HAP-1 (cell line): ENCODE measurements around the gene PTTG1IP.

Experiments
- DNase-seq, 2 experiments: peaks; one replicate each; pipeline ENCODE4 v3.0.0-alpha.2; 2016 to 2020; ENCODE audit warnings: low spot score in 2 of 2
- H3K27me3 ChIP-seq: fragments of 250-450 bp; sonication (Bioruptor Pico); 2 replicates; pipeline ENCODE4 v1.5.1; 2020; ENCODE audit warnings: low read depth, mild to moderate bottlenecking, moderate library complexity
- H3K36me3 ChIP-seq: fragments of 250-450 bp; sonication (Bioruptor Pico); replicated peaks from 2 replicates; pipeline ENCODE4 v1.5.1; 2020; ENCODE audit warnings: mild to moderate bottlenecking
- H3K4me1 ChIP-seq: fragments of 250-450 bp; sonication (Bioruptor Pico); 2 replicates; pipeline ENCODE4 v1.5.1; 2020; ENCODE audit warnings: mild to moderate bottlenecking
- H3K4me3 ChIP-seq: fragments of 250-450 bp; sonication (Bioruptor Pico); 2 replicates; pipeline ENCODE4 v1.5.1; 2020; ENCODE audit warnings: mild to moderate bottlenecking, moderate library complexity
- H3K9me3 ChIP-seq: fragments of 250-450 bp; sonication (Bioruptor Pico); 2 replicates; pipeline ENCODE4 v1.5.1; 2020; ENCODE audit warnings: mild to moderate bottlenecking, moderate library complexity
- in situ Hi-C: fragments of 300-500 bp; cut with MboI; formaldehyde crosslinking; loops from 3 replicates; pipeline ENCODE4 v1.14.3; 2020; ENCODE audit warnings: low sequenced_read_pairs, inconsistent platforms, mixed read lengths

Gene PTTG1IP

GRCh38 chr21:44875316-44875700, 1.8 kb upstream of the PTTG1IP start:
- in situ Hi-C loops, result no loop called here
- no peak for DNase-seq
- H3K36me3 ChIP-seq, result no peaks in the 10 kb centered on the region
- H3K27me3 ChIP-seq, result no peaks in the 10 kb centered on the region
- H3K4me1 ChIP-seq, result peaks cover 14% of the 10 kb centered on the region
- peaks cover 9% of the 10 kb centered on the region; the same call in 1 of the 2 replicates for H3K9me3 ChIP-seq
- H3K4me3 ChIP-seq, result no peak overlapping the region

- no peaks in the 10 kb centered on the region for H3K36me3 ChIP-seq
- peaks cover 9% of the 10 kb centered on the region; the same call in 1 of the 2 replicates for H3K9me3 ChIP-seq
- H3K4me1 ChIP-seq, result peaks cover 14% of the 10 kb centered on the region
- DNase-seq, result no peak
- no peaks in the 10 kb centered on the region for H3K27me3 ChIP-seq
- H3K4me3 ChIP-seq, result peak overlapping the region; percentile 76
- in situ Hi-C loops, result no loop called here
These were observed 1.2 kb upstream of the PTTG1IP start for GRCh38 chr21:44874497-44875315.

- DNase-seq, result no peak
- in situ Hi-C loops, result no loop called here
- peak overlapping the region; percentile 76 for H3K4me3 ChIP-seq
- peaks cover 14% of the 10 kb centered on the region for H3K4me1 ChIP-seq
- H3K27me3 ChIP-seq, result no peaks in the 10 kb centered on the region
- H3K9me3 ChIP-seq, result peaks cover 9% of the 10 kb centered on the region; the same call in 1 of the 2 replicates
- no peaks in the 10 kb centered on the region for H3K36me3 ChIP-seq
These were observed 678 bp upstream of the PTTG1IP start for GRCh38 chr21:44874240-44874496.

GRCh38 chr21:44872649-44873355, 688 bp downstream of the PTTG1IP start:
- peaks cover 14% of the 10 kb centered on the region for H3K4me1 ChIP-seq
- H3K9me3 ChIP-seq, result peaks cover 9% of the 10 kb centered on the region; the same call in 1 of the 2 replicates
- in situ Hi-C loops, result no loop called here
- H3K36me3 ChIP-seq, result no peaks in the 10 kb centered on the region
- no peaks in the 10 kb centered on the region for H3K27me3 ChIP-seq
- H3K4me3 ChIP-seq, result peak overlapping the region; percentile 76
- peak in 1 of 2 experiments; percentile 27 for DNase-seq

GRCh38 chr21:44872323-44872648, 1.2 kb downstream of the PTTG1IP start:
- no peaks in the 10 kb centered on the region for H3K27me3 ChIP-seq
- in situ Hi-C loops, result no loop called here
- H3K4me3 ChIP-seq, result peak overlapping the region; percentile 76
- H3K36me3 ChIP-seq, result no peaks in the 10 kb centered on the region
- DNase-seq, result no peak
- H3K9me3 ChIP-seq, result peaks cover 9% of the 10 kb centered on the region; the same call in 1 of the 2 replicates
- peaks cover 14% of the 10 kb centered on the region for H3K4me1 ChIP-seq

- peaks cover 9% of the 10 kb centered on the region; the same call in 1 of the 2 replicates for H3K9me3 ChIP-seq
- H3K36me3 ChIP-seq, result no peaks in the 10 kb centered on the region
- H3K4me3 ChIP-seq, result peak overlapping the region; percentile 76
- no peak for DNase-seq
- H3K27me3 ChIP-seq, result no peaks in the 10 kb centered on the region
- in situ Hi-C loops, result no loop called here
- peaks cover 18% of the 10 kb centered on the region for H3K4me1 ChIP-seq
These were observed 1.8 kb downstream of the PTTG1IP start for GRCh38 chr21:44871576-44872269.

- DNase-seq, result no peak
- Histone ChIP-seq H3K36me3 (no peaks in the 10 kb centered on the region), H3K4me3 (no peak overlapping the region), H3K4me1 (peaks cover 18% of the 10 kb centered on the region), H3K27me3 (no peaks in the 10 kb centered on the region), H3K9me3 (peaks cover 9% of the 10 kb centered on the region; the same call in 1 of the 2 replicates)
- in situ Hi-C loops, result no loop called here
These were observed 2.6 kb downstream of the PTTG1IP start for GRCh38 chr21:44870748-44871495.

GRCh38 chr21:44869781-44870747, 3.4 kb downstream of the PTTG1IP start:
- in situ Hi-C loops, result no loop called here
- DNase-seq, result no peak
- Histone ChIP-seq H3K4me1 (peaks cover 18% of the 10 kb centered on the region), H3K9me3 (peaks cover 6% of the 10 kb centered on the region; the same call in 1 of the 2 replicates), H3K27me3 (no peaks in the 10 kb centered on the region), H3K4me3 (no peak overlapping the region), H3K36me3 (no peaks in the 10 kb centered on the region)

GRCh38 chr21:44868707-44869106, 4.8 kb downstream of the PTTG1IP start:
- no peak overlapping the region for H3K4me3 ChIP-seq
- in situ Hi-C loops, result no loop called here

GRCh38 chr21:44867999-44868700, 5.3 kb downstream of the PTTG1IP start:
- in situ Hi-C loops, result no loop called here
- DNase-seq, result no peak
- peaks cover 12% of the 10 kb centered on the region for H3K4me1 ChIP-seq
- H3K9me3 ChIP-seq, result no peaks in the 10 kb centered on the region
- H3K27me3 ChIP-seq, result no peaks in the 10 kb centered on the region
- H3K4me3 ChIP-seq, result no peak overlapping the region
- H3K36me3 ChIP-seq, result peaks cover 10% of the 10 kb centered on the region

More at GRCh38 chr21:44868707-44869106, 4.8 kb downstream of the PTTG1IP start:
- peaks cover 10% of the 10 kb centered on the region for H3K36me3 ChIP-seq
- H3K9me3 ChIP-seq, result no peaks in the 10 kb centered on the region
- no peaks in the 10 kb centered on the region for H3K27me3 ChIP-seq
- H3K4me1 ChIP-seq, result peaks cover 12% of the 10 kb centered on the region
- DNase-seq, result no peak

- Histone ChIP-seq H3K4me3 (no peak overlapping the region), H3K36me3 (peaks cover 10% of the 10 kb centered on the region), H3K27me3 (no peaks in the 10 kb centered on the region), H3K9me3 (no peaks in the 10 kb centered on the region), H3K4me1 (peaks cover 12% of the 10 kb centered on the region)
- DNase-seq, result no peak
- in situ Hi-C loops, result no loop called here
These were observed 6.0 kb downstream of the PTTG1IP start for GRCh38 chr21:44867464-44867863.

GRCh38 chr21:44866780-44867179, 6.7 kb downstream of the PTTG1IP start:
- in situ Hi-C loops, result no loop called here
- Histone ChIP-seq H3K4me3 (no peak overlapping the region), H3K36me3 (peaks cover 10% of the 10 kb centered on the region), H3K4me1 (peaks cover 8% of the 10 kb centered on the region), H3K9me3 (no peaks in the 10 kb centered on the region), H3K27me3 (no peaks in the 10 kb centered on the region)
- no peak for DNase-seq
